K562 (cell line): Measurements from ENCODE around the gene KCNAB1. TPM values are rescaled to one million over a fixed set of nuclear protein-coding genes. Genes with fewer than 3 reads are reported as not detected.

Experiments used
- ATAC-seq: fragments of 200-7000 bp; cut with Tn5 transposase; 3 replicates; pipeline ENCODE4 v1.9.1; 2020; ENCODE audit warnings: moderate library complexity
- BruUV-seq: library from RNA; stranded (reverse); fragments of 400-500 nt; replicated peaks from 2 replicates; lab custom pipeline; 2021; lab: Mats Ljungman, UMichigan
- CTCF ChIA-PET: fragments of 300-600 bp; formaldehyde crosslinking; extraction: SDS; loops from one replicate; lab custom pipeline; 2021; ENCODE audit warnings: low intra/inter-chr PET ratio; lab: Yijun Ruan, JAX
- POLR2A ChIA-PET: fragments of 300-600, 350-650 bp; sonication (Branson Sonifier 250); formaldehyde crosslinking; extraction: SDS; loops from one replicate; lab custom pipeline; 2021; ENCODE audit warnings: antibody characterized with exemption, inconsistent platforms; lab: Yijun Ruan, JAX
- DNase-seq, 4 experiments: peaks; one replicate each; pipeline versions ENCODE4 v3.0.0 to v3.0.0-alpha.2; 2011 to 2018; ENCODE audit warnings: low spot score in 3 of 4, mixed read lengths in 3 of 4; ENCODE audit errors: extremely low read depth in 1 of 4
- FAIRE-seq: peaks from 2 replicates; lab custom pipeline; 2011; peaks lifted over from hg19 to GRCh38; lab: Jason Lieb, UNC
- H2AFZ ChIP-seq: 2 replicates; pipeline ENCODE4 v1.6.0; 2011; ENCODE audit warnings: low read depth, low read length, control low read depth, inconsistent platforms
- H3K27ac ChIP-seq: fragments of 200-600 bp; 3 replicates; pipeline ENCODE4 v1.8.0; 2011; ENCODE audit warnings: low read depth, mild to moderate bottlenecking, control low read depth, inconsistent platforms, low read length, moderate library complexity, mixed read lengths; ENCODE audit errors: extremely low read depth
- H3K27me3 ChIP-seq, 2 experiments: fragments of 300-600 bp in 1 of 2; 2 replicates in 1 of 2; 3 replicates in 1 of 2; pipeline versions ENCODE4 v1.6.0 to v1.8.0; 2011; ENCODE audit warnings: inconsistent platforms in 2 of 2, low read length in 2 of 2, mild to moderate bottlenecking in 1 of 2, mixed read lengths in 1 of 2, moderate library complexity in 1 of 2; ENCODE audit not compliant: control insufficient read depth in 2 of 2, insufficient read depth in 2 of 2
- H3K36me3 ChIP-seq: fragments of 300-600 bp; 3 replicates; pipeline ENCODE4 v1.8.0; 2011; ENCODE audit warnings: mild to moderate bottlenecking, low read length, inconsistent platforms; ENCODE audit not compliant: control insufficient read depth, insufficient read depth
- H3K4me1 ChIP-seq, 2 experiments: fragments of 200-600 bp in 1 of 2; replicated peaks in 1 of 2; 2 replicates in 1 of 2; 3 replicates in 1 of 2; pipeline versions ENCODE4 v1.5.1 to v1.8.0; 2011; ENCODE audit warnings: inconsistent platforms in 2 of 2, low read length in 2 of 2, mild to moderate bottlenecking in 1 of 2, mixed read lengths in 1 of 2, moderate library complexity in 1 of 2; ENCODE audit not compliant: control insufficient read depth in 2 of 2, insufficient read depth in 2 of 2
- H3K4me2 ChIP-seq: 2 replicates; pipeline ENCODE4 v1.6.1; 2011; ENCODE audit warnings: low read length, control low read depth, inconsistent platforms, mixed read lengths; ENCODE audit not compliant: insufficient read depth
- H3K4me3 ChIP-seq: fragments of 200-600 bp; sonication (generic), shearing (Covaris generic); 2 replicates; pipeline ENCODE4 v1.5.1; 2016; ENCODE audit warnings: control low read depth, inconsistent platforms
- H3K79me2 ChIP-seq: fragments of 200-600 bp; 3 replicates; pipeline ENCODE4 v1.8.0; 2011; ENCODE audit warnings: low read length, inconsistent platforms; ENCODE audit not compliant: control insufficient read depth, insufficient read depth
- H3K9ac ChIP-seq, 2 experiments: 2 replicates each; pipeline versions ENCODE4 v1.6.0 to v1.6.1; 2011; ENCODE audit warnings: low read depth in 2 of 2, low read length in 2 of 2, control low read depth in 1 of 2, inconsistent platforms in 1 of 2, mild to moderate bottlenecking in 1 of 2, mixed read lengths in 1 of 2; ENCODE audit not compliant: insufficient read depth in 1 of 2
- H3K9me1 ChIP-seq: one replicate; pipeline ENCODE4 v1.6.0; 2011; ENCODE audit warnings: inconsistent platforms, mild to moderate bottlenecking, low read length, moderate library complexity; ENCODE audit not compliant: control insufficient read depth, insufficient read depth
- H3K9me3 ChIP-seq: replicated peaks from 2 replicates; pipeline ENCODE4 v1.5.1; 2011; ENCODE audit warnings: low read depth, low read length, inconsistent platforms; ENCODE audit not compliant: control insufficient read depth, insufficient read depth
- H4K20me1 ChIP-seq: replicated peaks from 2 replicates; pipeline ENCODE4 v1.6.1; 2011; ENCODE audit warnings: low read length, inconsistent platforms, mixed read lengths; ENCODE audit not compliant: control insufficient read depth, insufficient read depth
- GABPB1 ChIP-seq: sonication (generic); formaldehyde crosslinking; IDR thresholded peaks from 2 replicates; pipeline ENCODE4 v1.8.0; 2022; ENCODE audit warnings: mild to moderate bottlenecking, missing genetic modification reagents
- HCFC1 ChIP-seq: IDR thresholded peaks from 2 replicates; pipeline ENCODE4 v1.6.1; 2012; ENCODE audit warnings: low read depth, low read length, improper control_type of control experiment
- KLF13 ChIP-seq: fragments of 450-650 bp; IDR thresholded peaks from 2 replicates; pipeline ENCODE4 v1.6.1; 2016; ENCODE audit warnings: missing genetic modification characterization, low read depth, mild to moderate bottlenecking, missing compliant biosample characterization, moderate library complexity, borderline replicate concordance
- PHB2 ChIP-seq: fragments of 450-650 bp; IDR thresholded peaks from 2 replicates; pipeline ENCODE4 v1.6.1; 2017; ENCODE audit warnings: low read depth
- SMAD1 ChIP-seq: fragments of 150-350 bp; IDR thresholded peaks from 2 replicates; pipeline ENCODE4 v1.6.1; 2014; ENCODE audit warnings: low read length, low read depth; ENCODE audit not compliant: partially characterized antibody
- ZFP36 ChIP-seq: fragments of 150-350 bp; IDR thresholded peaks from 2 replicates; pipeline ENCODE4 v1.6.1; 2018; ENCODE audit warnings: low read length, low read depth; ENCODE audit not compliant: partially characterized antibody
- WGBS: fragments of 100-300 bp; shearing (Covaris generic); methylation state at CpG from one replicate; pipeline ENCODE4 v1.1.6; 2016; ENCODE audit warnings: low coverage, mixed read lengths; ENCODE audit not compliant: insufficient coverage; ENCODE audit errors: missing lambda C conversion rate; 5-methylcytosine and 5-hydroxymethylcytosine counted together
- in situ Hi-C: fragments of 300-500 bp; cut with MboI; formaldehyde crosslinking; loops from 4 replicates; pipeline ENCODE4 v1.15.0; 2018; ENCODE audit warnings: inconsistent platforms, mixed read lengths
- intact Hi-C: fragments of 100-400 bp; cut with micrococcal nuclease; formaldehyde crosslinking; loops from 2 replicates; pipeline ENCODE4 v1.14.2; 2022
- polyA plus RNA-seq, 8 experiments: library from polyadenylated mRNA; depleted of rRNA in 4 of 8; stranded (reverse) in 5 of 8; unstranded in 3 of 8; fragments of >200 nt; fragmentation: Nextera tagmentation in 2 of 8; fragmentation: Illumina TruSeq in 1 of 8; extraction: Ambion mirVana in 2 of 8; extraction: Trizol in 1 of 8; gene quantifications; 2 replicates each; pipeline versions ENCODE4 v1.2.1 to v1.2.3, GENCODE V29; 2011 to 2014; ENCODE audit warnings: inconsistent platforms in 1 of 8, missing spikeins in 1 of 8
- total RNA-seq, 7 experiments: library from RNA; depleted of rRNA in 6 of 7; stranded (reverse); fragments of >200 nt in 6 of 7; fragmentation: Illumina TruSeq in 2 of 7; extraction: Trizol in 2 of 7; gene quantifications; 2 replicates each; pipeline versions ENCODE4 v1.2.1 to v1.2.3, GENCODE V29; 2011 to 2021; ENCODE audit warnings: low replicate concordance in 1 of 7
- TF ChIP-seq, protein P1 (sequence below): fragments of 250-450 bp; sonication (Bioruptor Pico); IDR thresholded peaks from 2 replicates; pipeline ENCODE4 v1.8.0; 2021; ENCODE audit warnings: mild to moderate bottlenecking, moderate library complexity
- TF ChIP-seq, protein P2 (sequence below), 3 experiments: IDR thresholded peaks in 2 of 3; conservative IDR thresholded peaks in 1 of 3; 2 replicates each; pipeline ENCODE4 v1.5.1; 2011 to 2012; ENCODE audit warnings: low read length in 3 of 3, mild to moderate bottlenecking in 3 of 3, control low read depth in 2 of 3, improper control_type of control experiment in 1 of 3, inconsistent platforms in 1 of 3, low read depth in 1 of 3, mixed read lengths in 1 of 3, moderate library complexity in 1 of 3; ENCODE audit not compliant: insufficient read depth in 2 of 3
- TF ChIP-seq, protein P3 (sequence below): fragments of 200-400 bp; formaldehyde crosslinking; IDR thresholded peaks from 2 replicates; pipeline ENCODE4 v1.6.1; 2017; ENCODE audit warnings: mild to moderate bottlenecking, low read depth, low read length, moderate library complexity
- TF ChIP-seq, protein P4 (sequence below), 3 experiments: fragments of 200-800 bp in 1 of 3; fragments of 250-450 bp in 1 of 3; fragments of 450-650 bp in 1 of 3; sonication (Bioruptor Pico) in 1 of 3; sonication (Bioruptor generic) in 1 of 3; formaldehyde crosslinking in 1 of 3; IDR thresholded peaks; 2 replicates each; pipeline versions ENCODE4 v1.6.1 to v1.8.0; 2016 to 2022; ENCODE audit warnings: mild to moderate bottlenecking in 2 of 3, missing genetic modification characterization in 2 of 3, missing compliant biosample characterization in 1 of 3, moderate library complexity in 1 of 3
- TF ChIP-seq, protein P5 (sequence below): fragments of 200-800 bp; sonication (Bioruptor generic); IDR thresholded peaks from 2 replicates; pipeline ENCODE4 v1.6.1; 2017; ENCODE audit warnings: missing genetic modification characterization, missing compliant biosample characterization

The KCNAB1 gene
- total and polyA plus RNA-seq, 9 of the 15 experiments (the other 6 are each of a cell fraction or from before 2014, with no cell fraction given) = 0.14 to 1.2 (median 0.51) TPM

DNA sequence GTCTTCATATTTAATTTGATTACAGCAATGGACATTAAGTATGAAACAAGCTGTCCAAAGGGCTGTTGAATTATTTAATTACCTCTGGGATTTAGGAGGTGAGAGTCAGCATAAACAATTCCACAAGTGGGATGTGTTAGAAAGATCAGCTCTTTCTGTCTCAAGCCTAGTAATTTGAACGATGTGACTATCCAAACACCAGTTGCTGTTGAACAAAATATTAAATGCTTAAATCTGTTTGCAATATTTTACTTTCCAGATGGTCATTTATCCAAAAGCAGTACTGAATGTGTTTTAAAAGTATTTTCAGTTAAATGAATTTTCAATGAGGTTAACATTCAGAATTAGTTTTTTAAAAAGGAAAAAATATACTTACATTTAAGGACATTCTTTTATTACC is 12.7 kb downstream of the KCNAB1 start:
- no peak overlapping the region for H3K4me3 ChIP-seq
- intact Hi-C loops = no loop called here
- H3K36me3 ChIP-seq = no peaks in the 10 kb centered on the region
- H2AFZ ChIP-seq = no peak overlapping the region
- no peak overlapping the region for H3K9ac ChIP-seq
- CTCF ChIA-PET = no interaction called here
- ATAC-seq (no peak), FAIRE-seq (no peak), DNase-seq (no peak)
- H4K20me1 ChIP-seq = no peaks in the 10 kb centered on the region
- POLR2A ChIA-PET = no interaction called here
- H3K9me1 ChIP-seq = no peaks in the 10 kb centered on the region
- H3K27ac ChIP-seq = no peak overlapping the region
- H3K4me1 ChIP-seq = no peaks in the 10 kb centered on the region
- H3K79me2 ChIP-seq = no peaks in the 10 kb centered on the region
- no TSS peak for BruUV-seq
- WGBS = 0% methylated on average over 1 of the region's 1 CpG
- in situ Hi-C loops = loop anchor here (25.0 kb wide), 1 partner anchor 554 kb away; no protein-coding TSS in a partner anchor
- no peaks in the 10 kb centered on the region for H3K9me3 ChIP-seq
- H3K4me2 ChIP-seq = no peak overlapping the region
- H3K27me3 ChIP-seq = peaks cover 0 to 4% of the 10 kb centered on the region in 2 experiments; a peak in 1 of 5 replicates
- TF ChIP-seq, protein P1, sequence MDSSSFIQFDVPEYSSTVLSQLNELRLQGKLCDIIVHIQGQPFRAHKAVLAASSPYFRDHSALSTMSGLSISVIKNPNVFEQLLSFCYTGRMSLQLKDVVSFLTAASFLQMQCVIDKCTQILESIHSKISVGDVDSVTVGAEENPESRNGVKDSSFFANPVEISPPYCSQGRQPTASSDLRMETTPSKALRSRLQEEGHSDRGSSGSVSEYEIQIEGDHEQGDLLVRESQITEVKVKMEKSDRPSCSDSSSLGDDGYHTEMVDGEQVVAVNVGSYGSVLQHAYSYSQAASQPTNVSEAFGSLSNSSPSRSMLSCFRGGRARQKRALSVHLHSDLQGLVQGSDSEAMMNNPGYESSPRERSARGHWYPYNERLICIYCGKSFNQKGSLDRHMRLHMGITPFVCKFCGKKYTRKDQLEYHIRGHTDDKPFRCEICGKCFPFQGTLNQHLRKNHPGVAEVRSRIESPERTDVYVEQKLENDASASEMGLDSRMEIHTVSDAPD (CRISPR knock-in tag) = no peak
- TF ChIP-seq ZFP36 = no peak
- TF ChIP-seq GABPB1 (CRISPR knock-in tag) = no peak
- TF ChIP-seq, protein P2, sequence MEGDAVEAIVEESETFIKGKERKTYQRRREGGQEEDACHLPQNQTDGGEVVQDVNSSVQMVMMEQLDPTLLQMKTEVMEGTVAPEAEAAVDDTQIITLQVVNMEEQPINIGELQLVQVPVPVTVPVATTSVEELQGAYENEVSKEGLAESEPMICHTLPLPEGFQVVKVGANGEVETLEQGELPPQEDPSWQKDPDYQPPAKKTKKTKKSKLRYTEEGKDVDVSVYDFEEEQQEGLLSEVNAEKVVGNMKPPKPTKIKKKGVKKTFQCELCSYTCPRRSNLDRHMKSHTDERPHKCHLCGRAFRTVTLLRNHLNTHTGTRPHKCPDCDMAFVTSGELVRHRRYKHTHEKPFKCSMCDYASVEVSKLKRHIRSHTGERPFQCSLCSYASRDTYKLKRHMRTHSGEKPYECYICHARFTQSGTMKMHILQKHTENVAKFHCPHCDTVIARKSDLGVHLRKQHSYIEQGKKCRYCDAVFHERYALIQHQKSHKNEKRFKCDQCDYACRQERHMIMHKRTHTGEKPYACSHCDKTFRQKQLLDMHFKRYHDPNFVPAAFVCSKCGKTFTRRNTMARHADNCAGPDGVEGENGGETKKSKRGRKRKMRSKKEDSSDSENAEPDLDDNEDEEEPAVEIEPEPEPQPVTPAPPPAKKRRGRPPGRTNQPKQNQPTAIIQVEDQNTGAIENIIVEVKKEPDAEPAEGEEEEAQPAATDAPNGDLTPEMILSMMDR (IDR thresholded peaks at IDR 0.05 in 2 of 3, conservative IDR thresholded peaks at IDR 0.05 in 1 of 3; ENCODE audit: insufficient read depth in 2 of 3, low read depth in 1 of 3, low read length in 3 of 3) = no peak
- TF ChIP-seq, protein P3, sequence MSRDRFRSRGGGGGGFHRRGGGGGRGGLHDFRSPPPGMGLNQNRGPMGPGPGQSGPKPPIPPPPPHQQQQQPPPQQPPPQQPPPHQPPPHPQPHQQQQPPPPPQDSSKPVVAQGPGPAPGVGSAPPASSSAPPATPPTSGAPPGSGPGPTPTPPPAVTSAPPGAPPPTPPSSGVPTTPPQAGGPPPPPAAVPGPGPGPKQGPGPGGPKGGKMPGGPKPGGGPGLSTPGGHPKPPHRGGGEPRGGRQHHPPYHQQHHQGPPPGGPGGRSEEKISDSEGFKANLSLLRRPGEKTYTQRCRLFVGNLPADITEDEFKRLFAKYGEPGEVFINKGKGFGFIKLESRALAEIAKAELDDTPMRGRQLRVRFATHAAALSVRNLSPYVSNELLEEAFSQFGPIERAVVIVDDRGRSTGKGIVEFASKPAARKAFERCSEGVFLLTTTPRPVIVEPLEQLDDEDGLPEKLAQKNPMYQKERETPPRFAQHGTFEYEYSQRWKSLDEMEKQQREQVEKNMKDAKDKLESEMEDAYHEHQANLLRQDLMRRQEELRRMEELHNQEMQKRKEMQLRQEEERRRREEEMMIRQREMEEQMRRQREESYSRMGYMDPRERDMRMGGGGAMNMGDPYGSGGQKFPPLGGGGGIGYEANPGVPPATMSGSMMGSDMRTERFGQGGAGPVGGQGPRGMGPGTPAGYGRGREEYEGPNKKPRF = no peak
- no peak for TF ChIP-seq SMAD1
- TF ChIP-seq PHB2 = no peak
- TF ChIP-seq, protein P4, sequence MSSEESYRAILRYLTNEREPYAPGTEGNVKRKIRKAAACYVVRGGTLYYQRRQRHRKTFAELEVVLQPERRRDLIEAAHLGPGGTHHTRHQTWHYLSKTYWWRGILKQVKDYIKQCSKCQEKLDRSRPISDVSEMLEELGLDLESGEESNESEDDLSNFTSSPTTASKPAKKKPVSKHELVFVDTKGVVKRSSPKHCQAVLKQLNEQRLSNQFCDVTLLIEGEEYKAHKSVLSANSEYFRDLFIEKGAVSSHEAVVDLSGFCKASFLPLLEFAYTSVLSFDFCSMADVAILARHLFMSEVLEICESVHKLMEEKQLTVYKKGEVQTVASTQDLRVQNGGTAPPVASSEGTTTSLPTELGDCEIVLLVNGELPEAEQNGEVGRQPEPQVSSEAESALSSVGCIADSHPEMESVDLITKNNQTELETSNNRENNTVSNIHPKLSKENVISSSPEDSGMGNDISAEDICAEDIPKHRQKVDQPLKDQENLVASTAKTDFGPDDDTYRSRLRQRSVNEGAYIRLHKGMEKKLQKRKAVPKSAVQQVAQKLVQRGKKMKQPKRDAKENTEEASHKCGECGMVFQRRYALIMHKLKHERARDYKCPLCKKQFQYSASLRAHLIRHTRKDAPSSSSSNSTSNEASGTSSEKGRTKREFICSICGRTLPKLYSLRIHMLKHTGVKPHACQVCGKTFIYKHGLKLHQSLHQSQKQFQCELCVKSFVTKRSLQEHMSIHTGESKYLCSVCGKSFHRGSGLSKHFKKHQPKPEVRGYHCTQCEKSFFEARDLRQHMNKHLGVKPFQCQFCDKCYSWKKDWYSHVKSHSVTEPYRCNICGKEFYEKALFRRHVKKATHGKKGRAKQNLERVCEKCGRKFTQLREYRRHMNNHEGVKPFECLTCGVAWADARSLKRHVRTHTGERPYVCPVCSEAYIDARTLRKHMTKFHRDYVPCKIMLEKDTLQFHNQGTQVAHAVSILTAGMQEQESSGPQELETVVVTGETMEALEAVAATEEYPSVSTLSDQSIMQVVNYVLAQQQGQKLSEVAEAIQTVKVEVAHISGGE (CRISPR knock-in tag; IDR thresholded peaks at IDR 0.05) = no peak
- TF ChIP-seq, protein P5, sequence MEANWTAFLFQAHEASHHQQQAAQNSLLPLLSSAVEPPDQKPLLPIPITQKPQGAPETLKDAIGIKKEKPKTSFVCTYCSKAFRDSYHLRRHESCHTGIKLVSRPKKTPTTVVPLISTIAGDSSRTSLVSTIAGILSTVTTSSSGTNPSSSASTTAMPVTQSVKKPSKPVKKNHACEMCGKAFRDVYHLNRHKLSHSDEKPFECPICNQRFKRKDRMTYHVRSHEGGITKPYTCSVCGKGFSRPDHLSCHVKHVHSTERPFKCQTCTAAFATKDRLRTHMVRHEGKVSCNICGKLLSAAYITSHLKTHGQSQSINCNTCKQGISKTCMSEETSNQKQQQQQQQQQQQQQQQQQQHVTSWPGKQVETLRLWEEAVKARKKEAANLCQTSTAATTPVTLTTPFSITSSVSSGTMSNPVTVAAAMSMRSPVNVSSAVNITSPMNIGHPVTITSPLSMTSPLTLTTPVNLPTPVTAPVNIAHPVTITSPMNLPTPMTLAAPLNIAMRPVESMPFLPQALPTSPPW (CRISPR knock-in tag) = no peak
- no peak for TF ChIP-seq HCFC1
- no peak for TF ChIP-seq KLF13 (tag)
